GM12878 (cell line): ENCODE data around the gene RAB3C. TPM values are rescaled to one million over a fixed set of nuclear protein-coding genes. Genes with fewer than 3 reads are reported as not detected.

ENCODE experiments used
- ATAC-seq: fragments of 200-7000 bp; cut with Tn5 transposase; 3 replicates; pipeline ENCODE4 v1.9.1; 2020; ENCODE audit warnings: mild to moderate bottlenecking, moderate library complexity
- BruUV-seq: library from RNA; stranded (reverse); fragments of 400-500 nt; replicated peaks from 2 replicates; lab custom pipeline; 2021; lab: Mats Ljungman, UMichigan
- CTCF ChIA-PET: fragments of 300-600 bp; sonication (Branson Sonifier 250); formaldehyde crosslinking; extraction: SDS; loops from one replicate; lab custom pipeline; 2021; ENCODE audit warnings: inconsistent platforms; lab: Yijun Ruan, JAX
- POLR2A ChIA-PET: fragments of 350-600 bp; formaldehyde crosslinking; extraction: SDS; loops from one replicate; lab custom pipeline; 2021; ENCODE audit warnings: inconsistent platforms; lab: Charles Lee
- RAD21 ChIA-PET: fragments of 300-600 bp; sonication (Branson Sonifier 250); formaldehyde crosslinking; loops from one replicate; lab custom pipeline; 2023; ENCODE audit warnings: antibody characterized with exemption; ENCODE audit not compliant: unreplicated experiment; lab: Charles Lee
- SMC1A ChIA-PET: fragments of 300-600 bp; sonication (Branson Sonifier 250); formaldehyde crosslinking; loops from one replicate; lab custom pipeline; 2023; ENCODE audit not compliant: unreplicated experiment, uncharacterized antibody; lab: Charles Lee
- DNase-seq: peaks from one replicate; pipeline ENCODE4 v3.0.0-alpha.2; 2011; ENCODE audit warnings: low read depth, low spot score
- FAIRE-seq: peaks from 3 replicates; lab custom pipeline; 2011; peaks lifted over from hg19 to GRCh38; lab: Jason Lieb, UNC
- H2AFZ ChIP-seq: 2 replicates; pipeline ENCODE4 v1.6.0; 2011; ENCODE audit warnings: low read depth, low read length, control low read depth; ENCODE audit not compliant: control insufficient read depth
- H3K27ac ChIP-seq: 2 replicates; pipeline ENCODE4 v1.5.1; 2011; ENCODE audit warnings: control low read depth; ENCODE audit not compliant: control insufficient read depth, insufficient read depth
- H3K27me3 ChIP-seq, 2 experiments: replicated peaks in 1 of 2; 2 replicates each; pipeline versions ENCODE4 v1.6.0 to v1.6.1; 2011; ENCODE audit warnings: low read length in 1 of 2; ENCODE audit not compliant: control insufficient read depth in 2 of 2, insufficient read depth in 2 of 2
- H3K36me3 ChIP-seq, 2 experiments: 2 replicates each; pipeline ENCODE4 v1.5.1; 2011; ENCODE audit warnings: low read length in 1 of 2; ENCODE audit not compliant: control insufficient read depth in 2 of 2, insufficient read depth in 2 of 2
- H3K4me1 ChIP-seq: 2 replicates; pipeline ENCODE4 v1.6.1; 2011; ENCODE audit warnings: mild to moderate bottlenecking, low read length, moderate library complexity, mixed read lengths; ENCODE audit not compliant: control insufficient read depth, insufficient read depth
- H3K4me2 ChIP-seq: 2 replicates; pipeline ENCODE4 v1.6.0; 2011; ENCODE audit warnings: control low read depth; ENCODE audit not compliant: control insufficient read depth, insufficient read depth
- H3K4me3 ChIP-seq: fragments of 200-600 bp; sonication (generic); 2 replicates; pipeline ENCODE4 v1.5.1; 2016
- H3K79me2 ChIP-seq: 2 replicates; pipeline ENCODE4 v1.6.0; 2011; ENCODE audit warnings: low read length; ENCODE audit not compliant: control insufficient read depth, insufficient read depth
- H3K9ac ChIP-seq: 2 replicates; pipeline ENCODE4 v1.8.0; 2011; ENCODE audit warnings: low read length, control low read depth, mixed read lengths; ENCODE audit not compliant: control insufficient read depth, insufficient read depth
- H3K9me3 ChIP-seq: replicated peaks from 3 replicates; pipeline ENCODE4 v1.5.1; 2011; ENCODE audit warnings: mild to moderate bottlenecking, low read length; ENCODE audit not compliant: control insufficient read depth, insufficient read depth
- H4K20me1 ChIP-seq: 2 replicates; pipeline ENCODE4 v1.6.0; 2011; ENCODE audit not compliant: control insufficient read depth, insufficient read depth
- ASH2L ChIP-seq: fragments of 300-600, 200-600 bp; sonication (generic); IDR thresholded peaks from 2 replicates; pipeline ENCODE4 v1.6.1; 2017; ENCODE audit warnings: low read depth, mild to moderate bottlenecking, borderline replicate concordance
- BMI1 ChIP-seq: fragments of 450-650 bp; IDR thresholded peaks from 2 replicates; pipeline ENCODE4 v1.6.1; 2016; ENCODE audit warnings: mild to moderate bottlenecking, moderate library complexity, borderline replicate concordance
- EED ChIP-seq: sonication (generic); IDR thresholded peaks from 2 replicates; pipeline ENCODE4 v1.6.1; 2016; ENCODE audit warnings: antibody characterized with exemption, low read depth
- EGR1 ChIP-seq, 2 experiments: IDR thresholded peaks; 1 replicate in 1 of 2; 2 replicates in 1 of 2; pipeline ENCODE4 v1.6.1; 2011 to 2012; ENCODE audit warnings: low read depth in 2 of 2, low read length in 2 of 2, borderline replicate concordance in 1 of 2, mild to moderate bottlenecking in 1 of 2, moderate library complexity in 1 of 2
- ELK1 ChIP-seq: IDR thresholded peaks from 2 replicates; pipeline ENCODE4 v1.6.1; 2012; ENCODE audit warnings: low read depth, low read length, improper control_type of control experiment
- FOXK2 ChIP-seq: fragments of 450-650 bp; IDR thresholded peaks from 2 replicates; pipeline ENCODE4 v1.6.1; 2017; ENCODE audit warnings: mild to moderate bottlenecking, moderate library complexity
- HDAC2 ChIP-seq: fragments of 200-600 bp; sonication (generic); IDR thresholded peaks from 2 replicates; pipeline ENCODE4 v1.6.1; 2017
- SIN3A ChIP-seq: IDR thresholded peaks from 2 replicates; pipeline ENCODE4 v1.6.1; 2012; ENCODE audit warnings: low read depth, low read length, improper control_type of control experiment
- SP1 ChIP-seq: IDR thresholded peaks from one replicate; pipeline ENCODE4 v1.6.1; 2011; ENCODE audit warnings: low read depth, low read length
- WGBS: methylation state at CpG from one replicate; pipeline ENCODE4 v1.1.6; 2016; ENCODE audit warnings: low lambda C conversion rate; ENCODE audit not compliant: insufficient replicate concordance, insufficient coverage; ENCODE audit errors: missing lambda C conversion rate; 5-methylcytosine and 5-hydroxymethylcytosine counted together
- in situ Hi-C: fragments of 300-500 bp; cut with MboI; formaldehyde crosslinking; loops from 9 replicates; pipeline ENCODE4 v1.14.3; 2018; ENCODE audit warnings: mixed read lengths
- intact Hi-C: fragments of 100-400 bp; cut with micrococcal nuclease; formaldehyde crosslinking; loops from one replicate; pipeline ENCODE4 v1.14.2; 2022; ENCODE audit not compliant: unreplicated experiment
- polyA plus RNA-seq, 11 experiments: library from polyadenylated mRNA; depleted of rRNA in 4 of 11; unstranded in 6 of 11; stranded (reverse) in 5 of 11; fragments of >200 nt; fragmentation: Nextera tagmentation in 4 of 11; fragmentation: Illumina TruSeq in 1 of 11; extraction: Ambion mirVana in 4 of 11; extraction: Trizol in 1 of 11; gene quantifications; 1 replicate in 1 of 11; 2 replicates in 10 of 11; pipeline versions ENCODE4 v1.2.1 to v1.2.3, GENCODE V29; 2011 to 2016; ENCODE audit warnings: inconsistent platforms in 2 of 11, missing spikeins in 2 of 11, low read depth in 1 of 11
- total RNA-seq, 4 experiments: library from RNA; depleted of rRNA in 3 of 4; stranded (reverse); fragments of >200 nt in 3 of 4; fragmentation: Illumina TruSeq in 1 of 4; extraction: Trizol in 1 of 4; gene quantifications; 2 replicates each; pipeline versions ENCODE4 v1.2.1 to v1.2.3, GENCODE V29; 2013 to 2021
- TF ChIP-seq, protein P1 (sequence below): fragments of 450-650 bp; IDR thresholded peaks from 2 replicates; pipeline ENCODE4 v1.6.1; 2017; ENCODE audit warnings: mild to moderate bottlenecking, low read depth, inconsistent platforms; ENCODE audit not compliant: poor library complexity, severe bottlenecking

Gene RAB3C
- total and polyA plus RNA-seq, 10 of the 15 experiments (the other 5 are each of a cell fraction or from before 2014, with no cell fraction given), result not detected

DNA sequence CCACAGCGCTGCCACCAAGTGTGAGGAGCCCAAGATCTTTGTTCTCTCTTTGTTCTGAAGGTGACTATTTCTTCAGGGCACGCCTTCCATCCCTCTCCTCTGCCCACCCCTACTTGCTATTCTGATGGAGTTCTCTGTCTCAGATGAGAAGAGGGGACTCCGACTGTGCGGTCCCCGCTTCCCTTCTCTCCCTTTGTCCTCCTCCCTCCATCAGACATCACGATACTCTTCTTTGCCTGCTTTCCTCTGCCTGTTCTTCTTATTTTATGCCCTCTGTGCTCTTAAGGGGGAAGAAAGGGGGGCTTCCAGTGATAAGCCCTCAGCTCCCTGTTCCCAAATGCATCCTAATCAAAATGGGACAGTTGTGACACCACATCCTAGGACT is 307.8 kb downstream of the RAB3C start:
- Histone ChIP-seq H3K36me3 (no peaks in the 10 kb centered on the region), H3K27me3 (no peaks in the 10 kb centered on the region; a peak in 1 of 4 replicates), H3K27ac (no peak overlapping the region), H2AFZ (no peak overlapping the region), H3K4me1 (no peaks in the 10 kb centered on the region; the same call in 1 of the 2 replicates), H3K79me2 (no peaks in the 10 kb centered on the region), H3K9me3 (no peaks in the 10 kb centered on the region), H3K9ac (no peak overlapping the region), H3K4me2 (no peak overlapping the region), H3K4me3 (no peak overlapping the region), H4K20me1 (no peaks in the 10 kb centered on the region)
- WGBS, result 48% methylated on average over 6 of the region's 6 CpGs
- ChIA-PET SMC1A (interaction anchor here (1.0 to 5.5 kb wide), 13 partner anchors 16 to 284 kb away, joined by 3 to 43 read pairs (median 6); no protein-coding TSS in a partner anchor), POLR2A (no interaction called here), CTCF (interaction anchor here (1.0 to 7.8 kb wide), 16 partner anchors 10 to 910 kb away, joined by 3 to 79 read pairs (median 6); no protein-coding TSS in a partner anchor), RAD21 (interaction anchor here (1.2 to 6.2 kb wide), 4 partner anchors 55 to 491 kb away, joined by 3 to 39 read pairs (median 5); no protein-coding TSS in a partner anchor)
- in situ Hi-C loops, result loop anchor here (5.0 to 10.0 kb wide), 3 partner anchors 112 to 484 kb away; no protein-coding TSS in a partner anchor
- intact Hi-C loops, result loop anchor here (1.0 to 10.0 kb wide), 3 partner anchors 117 to 914 kb away; no protein-coding TSS in a partner anchor
- DNase-seq (no peak), ATAC-seq (peak; percentile 36; the same call in 2 of the 3 replicates), FAIRE-seq (no peak)
- BruUV-seq, result no TSS peak
- TF ChIP-seq FOXK2, result no peak
- TF ChIP-seq EED, result no peak
- no peak for TF ChIP-seq ELK1
- no peak for TF ChIP-seq SP1
- no peak for TF ChIP-seq HDAC2
- no peak for TF ChIP-seq ASH2L
- no peak for TF ChIP-seq BMI1
- no peak for TF ChIP-seq SIN3A
- TF ChIP-seq EGR1 (IDR thresholded peaks at IDR 0.05; ENCODE audit: borderline replicate concordance in 1 of 2, low read depth in 2 of 2, low read length in 2 of 2), result no peak
- TF ChIP-seq, protein P1, sequence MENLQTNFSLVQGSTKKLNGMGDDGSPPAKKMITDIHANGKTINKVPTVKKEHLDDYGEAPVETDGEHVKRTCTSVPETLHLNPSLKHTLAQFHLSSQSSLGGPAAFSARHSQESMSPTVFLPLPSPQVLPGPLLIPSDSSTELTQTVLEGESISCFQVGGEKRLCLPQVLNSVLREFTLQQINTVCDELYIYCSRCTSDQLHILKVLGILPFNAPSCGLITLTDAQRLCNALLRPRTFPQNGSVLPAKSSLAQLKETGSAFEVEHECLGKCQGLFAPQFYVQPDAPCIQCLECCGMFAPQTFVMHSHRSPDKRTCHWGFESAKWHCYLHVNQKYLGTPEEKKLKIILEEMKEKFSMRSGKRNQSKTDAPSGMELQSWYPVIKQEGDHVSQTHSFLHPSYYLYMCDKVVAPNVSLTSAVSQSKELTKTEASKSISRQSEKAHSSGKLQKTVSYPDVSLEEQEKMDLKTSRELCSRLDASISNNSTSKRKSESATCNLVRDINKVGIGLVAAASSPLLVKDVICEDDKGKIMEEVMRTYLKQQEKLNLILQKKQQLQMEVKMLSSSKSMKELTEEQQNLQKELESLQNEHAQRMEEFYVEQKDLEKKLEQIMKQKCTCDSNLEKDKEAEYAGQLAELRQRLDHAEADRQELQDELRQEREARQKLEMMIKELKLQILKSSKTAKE, result no peak
